ENCODE measurements around the gene NAV2.

The NAV2 gene

GRCh38 chr11:19679952-19680828, 32.4 kb upstream of the NAV2 start:
- peak; percentile 89 for DNase-seq (ENCODE audit: extremely low read depth, low read depth)
- TF ChIP-seq CTCF (IDR thresholded peaks at IDR 0.05; ENCODE audit: low read depth, low read length): no peak

GRCh38 chr11:19680829-19681368, 31.7 kb upstream of the NAV2 start:
- TF ChIP-seq CTCF (IDR thresholded peaks at IDR 0.05; ENCODE audit: low read depth, low read length): no peak
- DNase-seq (ENCODE audit: extremely low read depth, low read depth): no peak

- no peak for DNase-seq (ENCODE audit: extremely low read depth, low read depth)
- no peak for TF ChIP-seq CTCF (IDR thresholded peaks at IDR 0.05; ENCODE audit: low read depth, low read length)
These were observed 29.4 kb upstream of the NAV2 start for GRCh38 chr11:19683141-19683805.

GRCh38 chr11:19683862-19684491, 28.7 kb upstream of the NAV2 start:
- TF ChIP-seq CTCF (IDR thresholded peaks at IDR 0.05; ENCODE audit: low read depth, low read length): no peak
- DNase-seq (ENCODE audit: extremely low read depth, low read depth): no peak

- no peak for TF ChIP-seq CTCF (IDR thresholded peaks at IDR 0.05; ENCODE audit: low read depth, low read length)
- no peak for DNase-seq (ENCODE audit: extremely low read depth, low read depth)
These were observed 26.4 kb upstream of the NAV2 start for GRCh38 chr11:19686234-19686633.

- DNase-seq (ENCODE audit: extremely low read depth, low read depth): no peak
- TF ChIP-seq CTCF (IDR thresholded peaks at IDR 0.05; ENCODE audit: low read depth, low read length): no peak
These were observed 25.2 kb upstream of the NAV2 start for GRCh38 chr11:19687392-19687791.

Measured in AG09319 (cell line).